GM23338 (cell line): ENCODE results near the gene HELZ. TPM values are rescaled to one million over a fixed set of nuclear protein-coding genes. Genes with fewer than 3 reads are reported as not detected.

Source experiments
- ATAC-seq: fragments of 200-7000 bp; cut with Tn5 transposase; 3 replicates; pipeline ENCODE4 v1.9.1; 2020
- DNase-seq: peaks from one replicate; pipeline ENCODE4 v3.0.0-alpha.2; 2015; ENCODE audit warnings: low spot score
- H2AFZ ChIP-seq: fragments of 200-600 bp; sonication (generic); 2 replicates; pipeline ENCODE4 v1.8.0; 2016; ENCODE audit warnings: antibody characterized with exemption, mild to moderate bottlenecking, moderate library complexity
- H3F3A ChIP-seq: fragments of 200-600 bp; sonication (generic); replicated peaks from 2 replicates; pipeline ENCODE4 v1.8.0; 2017; ENCODE audit warnings: antibody characterized with exemption, mixed run types, low read depth
- H3K27ac ChIP-seq: fragments of 200-600 bp; sonication (generic); 2 replicates; pipeline ENCODE4 v1.6.1; 2016; ENCODE audit warnings: low read depth
- H3K27me3 ChIP-seq: fragments of 200-600 bp; sonication (generic); 2 replicates; pipeline ENCODE4 v1.8.0; 2016; ENCODE audit warnings: mild to moderate bottlenecking, mixed run types, moderate library complexity; ENCODE audit not compliant: insufficient read depth
- H3K36me3 ChIP-seq: fragments of 200-600 bp; sonication (generic); 2 replicates; pipeline ENCODE4 v1.8.0; 2016; ENCODE audit warnings: mild to moderate bottlenecking; ENCODE audit not compliant: insufficient read depth
- H3K4me1 ChIP-seq: fragments of 200-600 bp; sonication (generic); 2 replicates; pipeline ENCODE4 v1.8.0; 2016; ENCODE audit warnings: mild to moderate bottlenecking, moderate library complexity; ENCODE audit not compliant: insufficient read depth
- H3K4me2 ChIP-seq: fragments of 200-600 bp; sonication (generic); 2 replicates; pipeline ENCODE4 v1.7.1; 2017; ENCODE audit warnings: mixed run types
- H3K4me3 ChIP-seq: fragments of 200-600 bp; sonication (generic); 2 replicates; pipeline ENCODE4 v1.6.1; 2016; ENCODE audit warnings: mixed run types
- H3K79me2 ChIP-seq: fragments of 200-600 bp; sonication (generic); replicated peaks from 2 replicates; pipeline ENCODE4 v1.8.0; 2017; ENCODE audit warnings: mild to moderate bottlenecking; ENCODE audit not compliant: insufficient read depth
- H3K9me2 ChIP-seq: fragments of 200-600 bp; sonication (generic); 2 replicates; pipeline ENCODE4 v1.8.0; 2017; ENCODE audit not compliant: insufficient read depth
- H4K20me1 ChIP-seq: fragments of 200-600 bp; sonication (generic); replicated peaks from 2 replicates; pipeline ENCODE4 v1.8.0; 2017; ENCODE audit warnings: mild to moderate bottlenecking; ENCODE audit not compliant: insufficient read depth
- H3K27ac Mint-ChIP-seq: 2 replicates; pipeline ENCODE4 v1.8.0; 2020; ENCODE audit warnings: inconsistent platforms, mild to moderate bottlenecking, moderate library complexity, mixed read lengths
- H3K27me3 Mint-ChIP-seq: 3 replicates; pipeline ENCODE4 v1.8.0; 2022; ENCODE audit warnings: low read depth, mild to moderate bottlenecking, moderate library complexity, mixed read lengths, inconsistent platforms; ENCODE audit not compliant: insufficient read depth, poor library complexity
- H3K36me3 Mint-ChIP-seq: 3 replicates; pipeline ENCODE4 v1.8.0; 2021; ENCODE audit warnings: low read depth, mild to moderate bottlenecking, inconsistent platforms, moderate library complexity, mixed read lengths
- H3K4me1 Mint-ChIP-seq: 3 replicates; pipeline ENCODE4 v1.8.0; 2020; ENCODE audit warnings: mild to moderate bottlenecking, inconsistent platforms, mixed read lengths
- H3K4me3 Mint-ChIP-seq: 3 replicates; pipeline ENCODE4 v1.8.0; 2021; ENCODE audit warnings: moderate library complexity, mild to moderate bottlenecking, inconsistent platforms, mixed read lengths
- H3K9me3 Mint-ChIP-seq: 3 replicates; pipeline ENCODE4 v1.8.0; 2020; ENCODE audit warnings: moderate library complexity, mild to moderate bottlenecking, inconsistent platforms, mixed read lengths
- EZH2phosphoT487 ChIP-seq: fragments of 200-600 bp; sonication (generic); IDR thresholded peaks from one replicate; pipeline ENCODE4 v1.8.1; 2018; ENCODE audit warnings: antibody characterized with exemption; ENCODE audit not compliant: unreplicated experiment
- JUNB ChIP-seq: IDR thresholded peaks from one replicate; pipeline ENCODE4 v1.6.1; 2016; ENCODE audit warnings: antibody characterized with exemption; ENCODE audit not compliant: unreplicated experiment
- NANOG ChIP-seq: IDR thresholded peaks from 2 replicates; pipeline ENCODE4 v1.6.1; 2016; ENCODE audit warnings: antibody characterized with exemption, borderline replicate concordance
- POLR2AphosphoS5 ChIP-seq: IDR thresholded peaks from 2 replicates; pipeline ENCODE4 v1.6.1; 2016; ENCODE audit warnings: antibody characterized with exemption, low read depth
- STAT1 ChIP-seq: IDR thresholded peaks from one replicate; pipeline ENCODE4 v1.6.1; 2016; ENCODE audit warnings: antibody characterized with exemption; ENCODE audit not compliant: unreplicated experiment
- ZNF114 ChIP-seq: fragments of 250-450 bp; sonication (Bioruptor Pico); IDR thresholded peaks from 2 replicates; pipeline ENCODE4 v1.5.0; 2020; ENCODE audit warnings: mild to moderate bottlenecking, moderate library complexity
- polyA plus RNA-seq: library from polyadenylated mRNA; unstranded; fragments of >200 nt; fragmentation: Nextera tagmentation; extraction: Ambion mirVana; gene quantifications from 2 replicates; pipeline ENCODE4 v1.2.1, GENCODE V29; 2016
- total RNA-seq: library from RNA; depleted of rRNA; stranded (reverse); fragments of >200 nt; shearing (Covaris generic); gene quantifications from 2 replicates; pipeline ENCODE4 v1.2.3, GENCODE V29; 2014
- TF ChIP-seq, protein P1 (sequence below): IDR thresholded peaks from 2 replicates; pipeline ENCODE4 v1.6.1; 2016; ENCODE audit warnings: antibody characterized with exemption
- TF ChIP-seq, protein P2 (sequence below): fragments of 250-450 bp; sonication (Bioruptor Pico); IDR thresholded peaks from 2 replicates; pipeline ENCODE4 v1.5.0; 2020; ENCODE audit warnings: mild to moderate bottlenecking, moderate library complexity
- TF ChIP-seq, protein P3 (sequence below): IDR thresholded peaks from one replicate; pipeline ENCODE4 v1.6.1; 2018; ENCODE audit warnings: antibody characterized with exemption; ENCODE audit not compliant: unreplicated experiment

HELZ gene
- total and polyA plus RNA-seq, 2 experiments from 2014 or later, result 38.9 to 62.0 TPM

DNA sequence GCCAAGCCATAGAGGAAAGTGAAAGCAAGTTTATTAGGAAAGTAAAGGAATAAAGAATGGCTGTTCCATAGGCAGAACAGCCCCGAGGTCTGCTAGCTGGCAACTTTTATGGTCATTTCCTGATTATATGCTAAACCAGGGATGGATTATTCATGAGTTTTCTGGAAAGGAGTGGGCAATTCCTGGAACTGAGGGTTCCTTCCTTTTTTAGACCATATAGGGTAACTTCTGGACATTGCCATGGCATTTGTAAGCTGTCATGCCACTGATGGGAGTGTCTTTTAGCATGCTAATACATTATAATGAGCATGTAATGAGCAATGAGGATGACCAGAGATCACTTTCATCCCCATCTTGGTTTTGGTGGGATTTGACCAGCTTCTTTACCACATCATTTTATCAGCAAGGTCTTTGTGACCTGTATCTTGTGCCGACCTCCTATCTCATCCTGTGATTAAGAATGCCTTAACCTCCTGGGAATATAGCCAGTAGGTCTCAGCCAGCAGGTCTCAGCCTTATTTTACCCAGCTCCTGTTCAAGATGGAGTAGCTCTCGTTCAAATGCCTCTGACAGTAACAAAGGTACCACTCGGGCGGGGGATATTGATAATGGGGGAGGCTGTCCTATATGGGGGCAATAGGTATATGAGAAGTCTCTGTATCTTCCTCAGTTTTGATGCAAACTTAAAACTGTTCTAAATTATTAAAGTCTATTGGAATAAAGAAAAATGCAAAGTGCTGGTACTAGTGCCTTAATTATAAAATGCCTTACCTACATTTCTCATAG is 38.9 kb upstream of the HELZ start:
- H3K4me1 ChIP-seq, result peaks cover 13% of the 10 kb centered on the region
- H3K9me3 Mint-ChIP-seq, result no peaks in the 10 kb centered on the region
- no peak overlapping the region for H3K4me3 ChIP-seq
- H3K36me3 Mint-ChIP-seq, result no peaks in the 10 kb centered on the region
- H4K20me1 ChIP-seq, result no peaks in the 10 kb centered on the region
- H3K27me3 Mint-ChIP-seq, result peaks cover 4% of the 10 kb centered on the region
- H3K27me3 ChIP-seq, result no peaks in the 10 kb centered on the region
- no peak overlapping the region for H3K4me3 Mint-ChIP-seq
- H2AFZ ChIP-seq, result no peak overlapping the region
- DNase-seq, result no peak
- peaks cover 19% of the 10 kb centered on the region for H3K4me1 Mint-ChIP-seq
- H3K27ac ChIP-seq, result no peak overlapping the region
- TF ChIP-seq STAT1 (no peak), ZNF114 (CRISPR knock-in tag) (no peak), POLR2AphosphoS5 (no peak), JUNB (no peak), NANOG (no peak), EZH2phosphoT487 (no peak)
- TF ChIP-seq, protein P1, sequence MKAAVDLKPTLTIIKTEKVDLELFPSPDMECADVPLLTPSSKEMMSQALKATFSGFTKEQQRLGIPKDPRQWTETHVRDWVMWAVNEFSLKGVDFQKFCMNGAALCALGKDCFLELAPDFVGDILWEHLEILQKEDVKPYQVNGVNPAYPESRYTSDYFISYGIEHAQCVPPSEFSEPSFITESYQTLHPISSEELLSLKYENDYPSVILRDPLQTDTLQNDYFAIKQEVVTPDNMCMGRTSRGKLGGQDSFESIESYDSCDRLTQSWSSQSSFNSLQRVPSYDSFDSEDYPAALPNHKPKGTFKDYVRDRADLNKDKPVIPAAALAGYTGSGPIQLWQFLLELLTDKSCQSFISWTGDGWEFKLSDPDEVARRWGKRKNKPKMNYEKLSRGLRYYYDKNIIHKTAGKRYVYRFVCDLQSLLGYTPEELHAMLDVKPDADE, result no peak
- TF ChIP-seq, protein P2, sequence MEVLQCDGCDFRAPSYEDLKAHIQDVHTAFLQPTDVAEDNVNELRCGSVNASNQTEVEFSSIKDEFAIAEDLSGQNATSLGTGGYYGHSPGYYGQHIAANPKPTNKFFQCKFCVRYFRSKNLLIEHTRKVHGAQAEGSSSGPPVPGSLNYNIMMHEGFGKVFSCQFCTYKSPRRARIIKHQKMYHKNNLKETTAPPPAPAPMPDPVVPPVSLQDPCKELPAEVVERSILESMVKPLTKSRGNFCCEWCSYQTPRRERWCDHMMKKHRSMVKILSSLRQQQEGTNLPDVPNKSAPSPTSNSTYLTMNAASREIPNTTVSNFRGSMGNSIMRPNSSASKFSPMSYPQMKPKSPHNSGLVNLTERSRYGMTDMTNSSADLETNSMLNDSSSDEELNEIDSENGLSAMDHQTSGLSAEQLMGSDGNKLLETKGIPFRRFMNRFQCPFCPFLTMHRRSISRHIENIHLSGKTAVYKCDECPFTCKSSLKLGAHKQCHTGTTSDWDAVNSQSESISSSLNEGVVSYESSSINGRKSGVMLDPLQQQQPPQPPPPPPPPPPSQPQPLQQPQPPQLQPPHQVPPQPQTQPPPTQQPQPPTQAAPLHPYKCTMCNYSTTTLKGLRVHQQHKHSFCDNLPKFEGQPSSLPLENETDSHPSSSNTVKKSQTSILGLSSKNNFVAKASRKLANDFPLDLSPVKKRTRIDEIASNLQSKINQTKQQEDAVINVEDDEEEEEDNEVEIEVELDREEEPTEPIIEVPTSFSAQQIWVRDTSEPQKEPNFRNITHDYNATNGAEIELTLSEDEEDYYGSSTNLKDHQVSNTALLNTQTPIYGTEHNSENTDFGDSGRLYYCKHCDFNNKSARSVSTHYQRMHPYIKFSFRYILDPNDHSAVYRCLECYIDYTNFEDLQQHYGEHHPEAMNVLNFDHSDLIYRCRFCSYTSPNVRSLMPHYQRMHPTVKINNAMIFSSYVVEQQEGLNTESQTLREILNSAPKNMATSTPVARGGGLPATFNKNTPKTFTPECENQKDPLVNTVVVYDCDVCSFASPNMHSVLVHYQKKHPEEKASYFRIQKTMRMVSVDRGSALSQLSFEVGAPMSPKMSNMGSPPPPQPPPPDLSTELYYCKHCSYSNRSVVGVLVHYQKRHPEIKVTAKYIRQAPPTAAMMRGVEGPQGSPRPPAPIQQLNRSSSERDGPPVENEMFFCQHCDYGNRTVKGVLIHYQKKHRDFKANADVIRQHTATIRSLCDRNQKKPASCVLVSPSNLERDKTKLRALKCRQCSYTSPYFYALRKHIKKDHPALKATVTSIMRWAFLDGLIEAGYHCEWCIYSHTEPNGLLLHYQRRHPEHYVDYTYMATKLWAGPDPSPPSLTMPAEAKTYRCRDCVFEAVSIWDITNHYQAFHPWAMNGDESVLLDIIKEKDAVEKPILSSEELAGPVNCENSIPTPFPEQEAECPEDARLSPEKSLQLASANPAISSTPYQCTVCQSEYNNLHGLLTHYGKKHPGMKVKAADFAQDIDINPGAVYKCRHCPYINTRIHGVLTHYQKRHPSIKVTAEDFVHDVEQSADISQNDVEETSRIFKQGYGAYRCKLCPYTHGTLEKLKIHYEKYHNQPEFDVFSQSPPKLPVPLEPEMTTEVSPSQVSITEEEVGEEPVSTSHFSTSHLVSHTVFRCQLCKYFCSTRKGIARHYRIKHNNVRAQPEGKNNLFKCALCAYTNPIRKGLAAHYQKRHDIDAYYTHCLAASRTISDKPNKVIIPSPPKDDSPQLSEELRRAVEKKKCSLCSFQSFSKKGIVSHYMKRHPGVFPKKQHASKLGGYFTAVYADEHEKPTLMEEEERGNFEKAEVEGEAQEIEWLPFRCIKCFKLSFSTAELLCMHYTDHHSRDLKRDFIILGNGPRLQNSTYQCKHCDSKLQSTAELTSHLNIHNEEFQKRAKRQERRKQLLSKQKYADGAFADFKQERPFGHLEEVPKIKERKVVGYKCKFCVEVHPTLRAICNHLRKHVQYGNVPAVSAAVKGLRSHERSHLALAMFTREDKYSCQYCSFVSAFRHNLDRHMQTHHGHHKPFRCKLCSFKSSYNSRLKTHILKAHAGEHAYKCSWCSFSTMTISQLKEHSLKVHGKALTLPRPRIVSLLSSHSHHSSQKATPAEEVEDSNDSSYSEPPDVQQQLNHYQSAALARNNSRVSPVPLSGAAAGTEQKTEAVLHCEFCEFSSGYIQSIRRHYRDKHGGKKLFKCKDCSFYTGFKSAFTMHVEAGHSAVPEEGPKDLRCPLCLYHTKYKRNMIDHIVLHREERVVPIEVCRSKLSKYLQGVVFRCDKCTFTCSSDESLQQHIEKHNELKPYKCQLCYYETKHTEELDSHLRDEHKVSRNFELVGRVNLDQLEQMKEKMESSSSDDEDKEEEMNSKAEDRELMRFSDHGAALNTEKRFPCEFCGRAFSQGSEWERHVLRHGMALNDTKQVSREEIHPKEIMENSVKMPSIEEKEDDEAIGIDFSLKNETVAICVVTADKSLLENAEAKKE (CRISPR knock-in tag), result no peak
- TF ChIP-seq, protein P3, sequence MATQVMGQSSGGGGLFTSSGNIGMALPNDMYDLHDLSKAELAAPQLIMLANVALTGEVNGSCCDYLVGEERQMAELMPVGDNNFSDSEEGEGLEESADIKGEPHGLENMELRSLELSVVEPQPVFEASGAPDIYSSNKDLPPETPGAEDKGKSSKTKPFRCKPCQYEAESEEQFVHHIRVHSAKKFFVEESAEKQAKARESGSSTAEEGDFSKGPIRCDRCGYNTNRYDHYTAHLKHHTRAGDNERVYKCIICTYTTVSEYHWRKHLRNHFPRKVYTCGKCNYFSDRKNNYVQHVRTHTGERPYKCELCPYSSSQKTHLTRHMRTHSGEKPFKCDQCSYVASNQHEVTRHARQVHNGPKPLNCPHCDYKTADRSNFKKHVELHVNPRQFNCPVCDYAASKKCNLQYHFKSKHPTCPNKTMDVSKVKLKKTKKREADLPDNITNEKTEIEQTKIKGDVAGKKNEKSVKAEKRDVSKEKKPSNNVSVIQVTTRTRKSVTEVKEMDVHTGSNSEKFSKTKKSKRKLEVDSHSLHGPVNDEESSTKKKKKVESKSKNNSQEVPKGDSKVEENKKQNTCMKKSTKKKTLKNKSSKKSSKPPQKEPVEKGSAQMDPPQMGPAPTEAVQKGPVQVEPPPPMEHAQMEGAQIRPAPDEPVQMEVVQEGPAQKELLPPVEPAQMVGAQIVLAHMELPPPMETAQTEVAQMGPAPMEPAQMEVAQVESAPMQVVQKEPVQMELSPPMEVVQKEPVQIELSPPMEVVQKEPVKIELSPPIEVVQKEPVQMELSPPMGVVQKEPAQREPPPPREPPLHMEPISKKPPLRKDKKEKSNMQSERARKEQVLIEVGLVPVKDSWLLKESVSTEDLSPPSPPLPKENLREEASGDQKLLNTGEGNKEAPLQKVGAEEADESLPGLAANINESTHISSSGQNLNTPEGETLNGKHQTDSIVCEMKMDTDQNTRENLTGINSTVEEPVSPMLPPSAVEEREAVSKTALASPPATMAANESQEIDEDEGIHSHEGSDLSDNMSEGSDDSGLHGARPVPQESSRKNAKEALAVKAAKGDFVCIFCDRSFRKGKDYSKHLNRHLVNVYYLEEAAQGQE, result no peak
- no peaks in the 10 kb centered on the region for H3K36me3 ChIP-seq
- no peak overlapping the region for H3K27ac Mint-ChIP-seq
- H3K9me2 ChIP-seq, result no peaks in the 10 kb centered on the region
- no peak overlapping the region for H3K4me2 ChIP-seq
- no peaks in the 10 kb centered on the region for H3K79me2 ChIP-seq
- no peaks in the 10 kb centered on the region for H3F3A ChIP-seq
- ATAC-seq, result no peak
